Skin of body (tissue), 3 donors: ENCODE results near the gene CLMN. TPM values are rescaled to one million over a fixed set of nuclear protein-coding genes. Genes with fewer than 3 reads are reported as not detected.
"Not testable (repeated sequence)": the region's sequence is repeated elsewhere in the genome, so short reads cannot be mapped to it uniquely, and the experiment has no call there.

Source experiments
- DNase-seq: peaks from one replicate; lab custom pipeline; 2025; lab: John Stamatoyannopoulos, UW
- small RNA-seq: library from RNA; depleted of rRNA; stranded (forward); fragments of <200 nt; gene quantifications from one replicate; pipeline ENCODE3, GENCODE V24; 2014; ENCODE audit warnings: low replicate concordance
- total RNA-seq: library from RNA; depleted of rRNA; stranded (reverse); fragments of >200 nt; gene quantifications from one replicate; pipeline ENCODE4 v1.2.3, GENCODE V29; 2014

The CLMN gene
- total RNA-seq, 1 donor from 2014 or later = 13.6 TPM

GRCh38 chr14:95138876-95139275, 180.8 kb downstream of the CLMN start:
- no peak for DNase-seq

- not testable (repeated sequence) for DNase-seq
These were observed 181.3 kb downstream of the CLMN start for GRCh38 chr14:95138455-95138854.

- no peak for DNase-seq
These were observed 181.9 kb downstream of the CLMN start for GRCh38 chr14:95137804-95138167.

GRCh38 chr14:95137164-95137803, 182.4 kb downstream of the CLMN start:
- DNase-seq = no peak

GRCh38 chr14:95136631-95137030, 183.1 kb downstream of the CLMN start:
- DNase-seq = no peak

- no peak for DNase-seq
These were observed 185.3 kb downstream of the CLMN start for GRCh38 chr14:95134304-95134933.

GRCh38 chr14:95133282-95133681, 186.4 kb downstream of the CLMN start:
- DNase-seq = no peak

GRCh38 chr14:95132760-95133159, 186.9 kb downstream of the CLMN start:
- DNase-seq = no peak

Small RNA genes lying within 50 kb of the gene (small RNA-seq; reads per million reads assigned to genes)
- gene MIR3173 = 0.12 reads per million

Other genes starting within 250 kb of the CLMN start
- gene DICER1, start 162.4 kb downstream of the CLMN start, total RNA-seq = 70.1 TPM
- gene SYNE3, start 196.7 kb upstream of the CLMN start, total RNA-seq = 13.9 TPM
- gene GLRX5, start 215.1 kb upstream of the CLMN start, total RNA-seq = 38.5 TPM